ENCODE data around the gene MICALL2.

DNA sequence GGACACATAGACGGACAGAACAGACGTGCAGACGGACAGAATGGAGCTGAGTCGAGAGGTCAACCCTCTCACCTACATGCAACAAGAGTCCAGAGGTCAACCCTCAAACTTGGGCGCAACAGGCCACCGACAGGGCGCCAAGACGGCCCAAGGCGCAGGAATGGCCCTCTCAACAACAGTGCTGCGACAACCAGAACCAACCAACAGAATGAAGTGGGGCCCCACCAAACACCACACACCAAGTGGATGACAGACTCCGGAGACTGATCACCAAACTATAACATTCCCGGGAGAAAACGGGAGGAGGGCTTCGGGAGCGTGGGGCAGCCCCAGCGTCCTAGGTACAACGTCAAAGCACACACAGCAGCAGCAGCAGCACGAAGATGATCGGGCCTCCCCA lies 31.6 kb upstream of the MICALL2 start:
- no peak for TF ChIP-seq CTCF (IDR thresholded peaks at IDR 0.05)
- no peak for TF ChIP-seq ZFX (IDR thresholded peaks at IDR 0.05; ENCODE audit: borderline replicate concordance)

Data from 22Rv1 (cell line).